8988T (cell line): ENCODE results near the gene TSPAN3.

Source experiments
- DNase-seq: peaks from one replicate; pipeline ENCODE4 v3.0.0; 2011

The TSPAN3 gene

GRCh38 chr15:77070495-77071304, at the start of gene TSPAN3:
TSPAN3 (minus strand) TSS chr15:77071109; CDS start chr15:77070954, 155 bp downstream.
- peak; percentile 77 for DNase-seq

- DNase-seq = no peak
These were observed 49.7 kb upstream of the TSPAN3 start for GRCh38 chr15:77120576-77120975.

- no peak for DNase-seq
These were observed 48.5 kb upstream of the TSPAN3 start for GRCh38 chr15:77119446-77119845.

GRCh38 chr15:77118882-77119321, 48.0 kb upstream of the TSPAN3 start:
- DNase-seq = no peak

GRCh38 chr15:77115179-77115578, 44.3 kb upstream of the TSPAN3 start:
- no peak for DNase-seq

DNA sequence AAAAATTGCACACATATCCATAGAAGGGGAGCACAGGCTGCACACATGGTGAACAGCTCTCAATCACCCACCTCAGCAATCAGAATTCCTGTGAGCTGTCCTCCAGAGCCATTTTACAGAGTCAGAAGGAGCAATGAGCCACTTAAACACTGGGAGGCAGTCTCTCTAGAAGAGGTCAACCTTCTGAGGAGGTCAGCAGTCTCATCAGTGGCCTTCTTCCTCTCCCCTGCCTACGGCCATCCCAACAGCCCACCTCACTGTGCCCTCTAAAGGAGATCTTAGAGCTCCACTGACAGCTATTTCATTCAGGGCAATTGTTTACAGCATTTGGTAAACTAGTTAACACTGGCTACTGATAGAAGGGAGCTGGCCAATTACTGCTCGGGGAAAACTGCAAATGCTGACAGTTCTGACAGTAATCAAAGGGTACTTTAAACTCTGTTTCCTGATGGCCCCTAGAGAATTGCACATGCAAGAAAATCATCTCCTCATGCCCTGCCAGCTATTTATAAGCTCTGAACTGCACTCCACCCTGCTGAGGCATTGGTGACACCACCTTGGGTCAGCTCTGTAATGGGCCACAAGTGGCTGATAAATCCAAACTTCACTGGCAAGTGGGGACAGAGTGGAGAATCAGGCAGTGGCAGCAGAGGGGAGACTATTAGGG, 42.1 kb upstream of the TSPAN3 start:
- DNase-seq = no peak

GRCh38 chr15:77111789-77112188, 40.9 kb upstream of the TSPAN3 start:
- DNase-seq = no peak

DNA sequence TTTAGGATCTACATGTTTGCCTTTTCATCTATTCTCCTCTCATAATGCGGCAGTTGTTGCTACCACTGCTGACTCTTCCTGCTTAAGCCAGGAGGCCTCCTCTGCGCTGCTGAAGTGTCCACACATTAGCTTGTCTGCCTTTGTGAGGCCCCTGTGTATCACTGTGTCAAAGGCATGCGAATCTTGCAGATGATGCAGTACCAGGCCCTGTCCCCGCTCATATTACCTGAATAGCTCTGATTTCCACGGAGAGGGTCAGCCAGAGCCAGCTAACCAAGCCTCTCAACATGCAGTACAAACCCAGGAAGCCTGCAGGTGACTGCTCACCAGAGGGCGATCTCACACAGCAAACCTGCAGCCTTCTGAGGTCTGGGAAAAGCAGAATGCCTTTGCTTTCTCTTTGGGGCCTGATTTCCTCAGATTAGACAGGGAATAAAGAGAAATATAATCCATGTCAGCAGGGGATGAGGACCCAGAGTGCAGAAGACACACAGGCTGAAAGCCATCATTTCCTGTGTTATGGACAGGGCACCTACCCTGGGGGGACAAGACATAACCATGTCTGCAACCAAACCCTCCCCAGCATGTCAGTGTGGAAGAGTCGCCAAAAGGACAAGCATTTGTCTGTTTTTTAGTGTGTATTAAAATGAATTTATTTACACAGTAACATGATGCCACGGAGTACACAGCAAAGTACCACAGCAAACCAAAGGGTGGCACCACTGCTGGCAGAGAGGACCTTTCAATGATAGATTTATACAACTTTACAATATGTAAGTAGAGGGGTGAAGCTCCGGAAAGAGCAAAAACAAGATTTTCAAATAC, 36.8 kb upstream of the TSPAN3 start:
- DNase-seq = peak; percentile 45

- no peak for DNase-seq
These were observed 36.2 kb upstream of the TSPAN3 start for GRCh38 chr15:77107068-77107467.

GRCh38 chr15:77104155-77104554, 33.2 kb upstream of the TSPAN3 start:
- no peak for DNase-seq

DNA sequence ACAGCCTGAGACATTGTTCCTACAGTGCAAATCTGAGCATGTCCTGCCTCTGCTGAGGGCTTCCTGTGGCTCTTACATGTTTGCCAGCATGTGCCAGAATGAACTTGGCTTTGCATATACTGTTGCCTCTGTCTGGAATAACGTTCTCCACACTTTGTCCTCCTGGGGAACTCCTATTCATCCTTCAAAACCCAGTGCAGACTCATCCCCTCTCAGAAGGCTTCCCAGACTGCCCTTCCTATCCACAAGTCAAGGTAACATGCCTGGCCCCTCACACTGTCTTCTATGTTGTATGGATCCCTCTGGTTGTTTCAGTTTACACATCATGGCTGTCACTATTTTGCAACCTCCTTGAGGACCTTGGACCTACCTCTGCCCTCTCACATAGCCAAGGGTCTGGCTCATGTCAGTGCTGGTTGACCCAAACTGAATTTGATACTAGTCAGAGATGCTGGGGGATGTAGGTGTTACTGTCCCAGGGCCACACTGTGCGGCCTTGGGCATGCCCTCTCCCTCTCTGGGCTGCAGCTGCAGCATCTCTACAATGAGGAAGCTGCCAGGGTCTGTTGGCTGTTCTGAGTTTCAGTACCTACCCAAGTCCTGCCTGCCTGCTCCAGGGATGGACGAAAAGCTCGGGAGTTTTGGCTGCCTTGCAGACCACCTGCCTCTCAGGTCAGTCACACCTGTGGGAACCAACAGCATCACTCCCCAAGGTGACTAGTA, 29.0 kb upstream of the TSPAN3 start:
- no peak for DNase-seq

GRCh38 chr15:77098572-77098971, 27.7 kb upstream of the TSPAN3 start:
- no peak for DNase-seq

- no peak for DNase-seq
These were observed 27.0 kb upstream of the TSPAN3 start for GRCh38 chr15:77097921-77098320.

GRCh38 chr15:77097248-77097721, 26.4 kb upstream of the TSPAN3 start:
- DNase-seq = no peak

DNA sequence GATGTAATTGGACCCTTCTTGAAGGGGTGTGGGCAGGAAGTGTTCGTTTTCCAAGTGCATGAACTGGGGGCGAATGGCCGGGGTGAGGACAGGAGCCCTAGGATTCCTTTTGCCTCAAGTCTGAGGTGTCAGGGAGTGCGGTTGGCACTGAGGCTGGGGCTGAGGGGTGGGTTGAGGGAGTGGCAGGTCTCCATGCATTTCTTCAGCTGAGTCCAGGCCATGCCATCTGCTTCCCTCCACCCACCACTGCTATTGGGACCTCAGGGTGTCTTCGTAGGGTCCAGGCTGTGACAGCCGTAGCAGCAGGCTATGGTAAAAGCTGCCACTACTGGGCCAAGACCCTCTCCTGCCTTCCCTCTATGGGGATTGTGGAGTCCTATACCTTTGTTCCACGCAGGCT, 25.6 kb upstream of the TSPAN3 start:
- no peak for DNase-seq

DNA sequence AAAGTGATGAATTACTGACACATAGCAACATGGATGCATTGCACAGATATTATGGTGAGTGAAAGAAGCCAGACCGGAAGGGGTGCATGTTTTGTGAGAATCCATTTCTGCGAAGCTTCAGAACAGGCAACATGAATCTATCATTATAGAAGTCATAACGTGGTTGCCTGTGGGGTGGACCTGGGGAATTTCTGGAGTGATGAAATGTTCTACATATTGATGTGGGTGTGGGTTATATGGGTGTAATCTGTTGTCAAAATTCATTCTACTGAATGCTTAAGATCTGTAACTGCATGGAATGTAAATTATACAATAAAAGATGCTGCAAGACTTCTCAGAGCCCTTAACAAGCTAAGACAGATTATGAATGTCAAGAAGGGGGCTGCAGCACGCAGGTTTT, 25.2 kb upstream of the TSPAN3 start:
- DNase-seq = no peak

- no peak for DNase-seq
These were observed 23.6 kb upstream of the TSPAN3 start for GRCh38 chr15:77094397-77095030.

- DNase-seq = no peak
These were observed 22.5 kb upstream of the TSPAN3 start for GRCh38 chr15:77093436-77093835.

- no peak for DNase-seq
These were observed 20.2 kb upstream of the TSPAN3 start for GRCh38 chr15:77091097-77091496.

DNA sequence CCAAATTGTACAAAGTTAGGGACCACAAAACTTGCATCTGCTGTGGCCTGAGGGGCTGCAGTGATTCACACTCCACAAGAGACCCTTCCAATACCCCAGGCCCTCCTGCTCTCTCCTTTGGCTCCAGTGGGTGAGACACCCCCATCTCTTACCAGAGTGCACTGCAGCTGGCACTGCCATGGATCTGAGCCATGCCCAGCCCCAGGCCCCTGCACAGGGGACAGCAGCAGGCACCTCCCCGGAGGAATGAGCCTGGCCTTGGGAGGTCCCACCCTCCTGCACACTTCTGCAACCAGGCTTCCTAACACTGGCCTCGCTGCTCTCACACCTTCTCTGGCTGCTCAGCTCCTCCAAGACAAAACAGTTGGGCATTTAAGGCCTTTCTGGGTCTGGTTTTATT, 16.3 kb upstream of the TSPAN3 start:
- no peak for DNase-seq

DNA sequence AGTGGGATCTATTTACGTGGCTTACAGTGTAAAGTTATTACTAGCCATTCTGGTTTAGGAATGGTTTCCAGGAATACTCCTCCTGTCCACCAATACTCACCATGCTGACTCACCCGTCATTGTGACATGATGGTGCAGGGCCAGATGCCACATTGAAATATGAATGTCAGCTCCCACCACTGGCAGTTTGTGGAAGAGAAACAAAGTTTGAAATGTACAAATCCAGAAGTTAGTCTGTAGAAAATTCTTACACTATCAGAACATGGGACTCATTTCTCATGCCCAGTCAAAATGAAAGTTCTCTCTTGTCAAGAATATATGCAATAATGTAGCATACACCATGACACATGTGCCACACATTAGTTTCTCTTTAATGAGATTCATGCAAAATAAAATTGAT, 14.4 kb upstream of the TSPAN3 start:
- DNase-seq = no peak

DNA sequence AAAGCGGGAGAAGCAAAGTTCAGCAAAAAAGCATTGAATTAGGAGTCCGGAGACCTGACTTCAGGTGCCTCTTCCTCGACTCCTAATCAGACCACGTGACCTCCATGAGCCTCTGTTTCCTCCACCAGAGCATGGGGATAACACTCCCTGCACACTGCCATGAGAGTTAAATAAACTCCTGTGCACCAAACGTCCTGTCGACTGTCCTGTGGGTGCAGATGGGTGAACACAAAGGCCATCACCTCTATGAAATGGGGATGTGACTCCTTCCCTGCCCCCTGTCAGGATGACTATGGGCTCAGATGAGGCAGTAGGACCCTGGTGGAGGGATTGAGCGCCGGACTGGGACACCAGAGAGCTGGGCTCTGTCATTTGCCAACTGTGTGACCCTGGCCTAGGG, 13.5 kb upstream of the TSPAN3 start:
- no peak for DNase-seq
